HS-27A (cell line): ENCODE data around the gene PAN2.
"Not testable (repeated sequence)": the region's sequence is repeated elsewhere in the genome, so short reads cannot be mapped to it uniquely, and the experiment has no call there.

Experiments used
- DNase-seq: peaks from one replicate; pipeline ENCODE4 v3.0.0-alpha.2; 2012; ENCODE audit warnings: low read depth, missing footprints

Gene PAN2

GRCh38 chr12:56341616-56342015, 7.8 kb upstream of the PAN2 start:
- no peak for DNase-seq

GRCh38 chr12:56339158-56339422, 5.3 kb upstream of the PAN2 start:
- no peak for DNase-seq

- no peak for DNase-seq
These were observed 4.7 kb upstream of the PAN2 start, which contains the start of gene IL23A for GRCh38 chr12:56338308-56339157. Gene IL23A (plus strand): TSS chr12:56338884. CDS start chr12:56339045, 161 bp downstream.

- no peak for DNase-seq
These were observed 4.0 kb upstream of the PAN2 start for GRCh38 chr12:56337753-56338251.

- no peak for DNase-seq
These were observed 2.8 kb upstream of the PAN2 start for GRCh38 chr12:56336361-56337167.

- DNase-seq = not testable (repeated sequence)
These were observed 1.7 kb upstream of the PAN2 start for GRCh38 chr12:56335527-56335926.

- DNase-seq = no peak
These were observed 642 bp upstream of the PAN2 start for GRCh38 chr12:56334490-56334793.

GRCh38 chr12:56333197-56333678, 562 bp downstream of the PAN2 start:
- DNase-seq = no peak

GRCh38 chr12:56332512-56333196, 1.1 kb downstream of the PAN2 start:
- no peak for DNase-seq

GRCh38 chr12:56330936-56331490, 2.8 kb downstream of the PAN2 start:
- no peak for DNase-seq

- no peak for DNase-seq
These were observed 7.3 kb downstream of the PAN2 start for GRCh38 chr12:56326533-56326932.

- no peak for DNase-seq
These were observed 7.7 kb downstream of the PAN2 start for GRCh38 chr12:56326126-56326525.

- DNase-seq = no peak
These were observed 9.6 kb downstream of the PAN2 start for GRCh38 chr12:56324206-56324605.

GRCh38 chr12:56321610-56322009, 12.2 kb downstream of the PAN2 start:
- not testable (repeated sequence) for DNase-seq

- no peak for DNase-seq
These were observed 12.8 kb downstream of the PAN2 start for GRCh38 chr12:56321027-56321426.

- DNase-seq = no peak
These were observed 16.1 kb downstream of the PAN2 start for GRCh38 chr12:56317675-56318074.

GRCh38 chr12:56315622-56316473, 18.0 kb downstream of the PAN2 start, which contains the start of gene CNPY2:
Gene CNPY2 (minus strand): TSS chr12:56315988. CDS start chr12:56315217, 771 bp downstream.
- peak; percentile 92 for DNase-seq

- DNase-seq = no peak
These were observed 18.6 kb downstream of the PAN2 start for GRCh38 chr12:56315249-56315621.

- no peak for DNase-seq
These were observed 22.8 kb downstream of the PAN2 start for GRCh38 chr12:56311003-56311402.

GRCh38 chr12:56308714-56309113, 25.1 kb downstream of the PAN2 start:
- no peak for DNase-seq
